ENCODE results near the gene MAFG. TPM values are rescaled to one million over a fixed set of nuclear protein-coding genes. Genes with fewer than 3 reads are reported as not detected.

Gene MAFG
- total RNA-seq, 1 experiment from 2014 or later: 31.4 TPM

DNA sequence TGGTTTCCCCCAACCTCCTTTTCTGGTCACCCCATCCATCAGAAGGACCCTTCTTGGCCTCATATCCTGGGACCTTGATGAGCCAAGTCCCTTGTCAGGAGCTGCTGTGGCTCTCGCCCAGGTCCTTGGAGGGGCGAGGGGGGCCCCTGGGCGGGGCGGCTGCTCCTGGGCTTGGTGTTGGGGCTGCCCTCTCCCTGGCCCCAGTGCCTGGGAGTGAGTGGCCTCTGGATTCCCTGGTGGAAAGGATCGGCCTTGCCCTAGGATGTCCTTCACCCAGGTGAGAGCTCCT, 39.7 kb upstream of the MAFG start:
- no peak overlapping the region for H3T11ph ChIP-seq (ENCODE audit: low read length)
- Mint-ChIP-seq H3K4me1 (peaks cover 12 to 23% of the 10 kb centered on the region in 2 experiments), H3K9me3 (peaks cover 1 to 2% of the 10 kb centered on the region in 2 experiments; a peak in 3 of 5 replicates), H3K36me3 (ENCODE audit: insufficient read depth in 1 of 3, low read depth in 3 of 3) (no peaks in the 10 kb centered on the region), H3K4me3 (no peak overlapping the region), H3K27me3 (ENCODE audit: low read depth) (peaks cover 84% of the 10 kb centered on the region), H3K27ac (no peak overlapping the region)
- H3K14ac ChIP-seq (ENCODE audit: insufficient read depth, low read length): no peak overlapping the region; the same call in 1 of the 2 replicates
- H2AFZ ChIP-seq (ENCODE audit: low read length): no peak overlapping the region
- H4K8ac ChIP-seq (replicated peaks; ENCODE audit: insufficient read length, low read depth, low read length): no peak overlapping the region
- WGBS (ENCODE audit: extremely low coverage, insufficient read length, low lambda C conversion rate): no CpG with 5 or more reads among the region's 5 CpGs
- no peak overlapping the region for H4K5ac ChIP-seq (ENCODE audit: insufficient read length, low read depth, low read length)
- no peak overlapping the region for H2BK5ac ChIP-seq (ENCODE audit: insufficient read length, low read length)
- no peak overlapping the region for H3K4ac ChIP-seq (ENCODE audit: low read depth, low read length)
- H3K9me3 ChIP-seq (ENCODE audit: control insufficient read depth, low read depth, low read length): no peaks in the 10 kb centered on the region
- no peak overlapping the region for H2BK15ac ChIP-seq (ENCODE audit: low read depth, low read length)
- no peak overlapping the region for H2BK120ac ChIP-seq (ENCODE audit: low read depth, low read length, poor library complexity, severe bottlenecking)
- H3K23me2 ChIP-seq (ENCODE audit: insufficient read length, low read depth, low read length, poor library complexity, severe bottlenecking): no peaks in the 10 kb centered on the region
- H3K56ac ChIP-seq (ENCODE audit: insufficient read length, low read depth, low read length): no peak overlapping the region
- H3K23ac ChIP-seq (ENCODE audit: insufficient read length, low read depth, low read length): no peak overlapping the region
- no peak for DNase-seq
- H3K27ac ChIP-seq (ENCODE audit: insufficient read length, low read depth, low read length): no peak overlapping the region
- H2BK12ac ChIP-seq (ENCODE audit: insufficient read length, low read depth, low read length): no peak overlapping the region
- H2AK5ac ChIP-seq (ENCODE audit: insufficient read length, low read length): no peak overlapping the region
- H4K91ac ChIP-seq (ENCODE audit: insufficient read length, low read depth, low read length): no peak overlapping the region
- H3K27me3 ChIP-seq (ENCODE audit: insufficient read depth, low read length): peaks cover 16% of the 10 kb centered on the region; the same call in 1 of the 2 replicates
- no peaks in the 10 kb centered on the region for H3K79me1 ChIP-seq (ENCODE audit: insufficient read depth, low read depth, low read length, poor library complexity, severe bottlenecking)
- H4K20me1 ChIP-seq (ENCODE audit: control insufficient read depth, insufficient read depth, insufficient read length): no peaks in the 10 kb centered on the region
- H3K9ac ChIP-seq (ENCODE audit: extremely low read depth, insufficient read length, low read length): no peak overlapping the region
- H3K18ac ChIP-seq (ENCODE audit: insufficient read length, low read depth, low read length): no peak overlapping the region
- TF ChIP-seq, protein P1, sequence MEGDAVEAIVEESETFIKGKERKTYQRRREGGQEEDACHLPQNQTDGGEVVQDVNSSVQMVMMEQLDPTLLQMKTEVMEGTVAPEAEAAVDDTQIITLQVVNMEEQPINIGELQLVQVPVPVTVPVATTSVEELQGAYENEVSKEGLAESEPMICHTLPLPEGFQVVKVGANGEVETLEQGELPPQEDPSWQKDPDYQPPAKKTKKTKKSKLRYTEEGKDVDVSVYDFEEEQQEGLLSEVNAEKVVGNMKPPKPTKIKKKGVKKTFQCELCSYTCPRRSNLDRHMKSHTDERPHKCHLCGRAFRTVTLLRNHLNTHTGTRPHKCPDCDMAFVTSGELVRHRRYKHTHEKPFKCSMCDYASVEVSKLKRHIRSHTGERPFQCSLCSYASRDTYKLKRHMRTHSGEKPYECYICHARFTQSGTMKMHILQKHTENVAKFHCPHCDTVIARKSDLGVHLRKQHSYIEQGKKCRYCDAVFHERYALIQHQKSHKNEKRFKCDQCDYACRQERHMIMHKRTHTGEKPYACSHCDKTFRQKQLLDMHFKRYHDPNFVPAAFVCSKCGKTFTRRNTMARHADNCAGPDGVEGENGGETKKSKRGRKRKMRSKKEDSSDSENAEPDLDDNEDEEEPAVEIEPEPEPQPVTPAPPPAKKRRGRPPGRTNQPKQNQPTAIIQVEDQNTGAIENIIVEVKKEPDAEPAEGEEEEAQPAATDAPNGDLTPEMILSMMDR (conservative IDR thresholded peaks at IDR 0.05): no peak
- H3K79me2 ChIP-seq (ENCODE audit: insufficient read depth, low read length): no peaks in the 10 kb centered on the region
- H2BK20ac ChIP-seq (ENCODE audit: low read depth, low read length, poor library complexity, severe bottlenecking): no peak overlapping the region
- peaks cover 2% of the 10 kb centered on the region; the same call in 1 of the 2 replicates for H3K4me1 ChIP-seq (ENCODE audit: insufficient read depth, low read length)
- H3K4me2 ChIP-seq (ENCODE audit: insufficient read depth, insufficient read length, low read length): no peak overlapping the region

Data from H9 (cell line).